HAP-1 (cell line): ENCODE data around the gene PSEN1.

Source experiments
- DNase-seq, 2 experiments: peaks; one replicate each; pipeline ENCODE4 v3.0.0-alpha.2; 2016 to 2020; ENCODE audit warnings: low spot score in 2 of 2
- H3K27me3 ChIP-seq: fragments of 250-450 bp; sonication (Bioruptor Pico); 2 replicates; pipeline ENCODE4 v1.5.1; 2020; ENCODE audit warnings: low read depth, mild to moderate bottlenecking, moderate library complexity
- H3K36me3 ChIP-seq: fragments of 250-450 bp; sonication (Bioruptor Pico); replicated peaks from 2 replicates; pipeline ENCODE4 v1.5.1; 2020; ENCODE audit warnings: mild to moderate bottlenecking
- H3K4me1 ChIP-seq: fragments of 250-450 bp; sonication (Bioruptor Pico); 2 replicates; pipeline ENCODE4 v1.5.1; 2020; ENCODE audit warnings: mild to moderate bottlenecking
- H3K4me3 ChIP-seq: fragments of 250-450 bp; sonication (Bioruptor Pico); 2 replicates; pipeline ENCODE4 v1.5.1; 2020; ENCODE audit warnings: mild to moderate bottlenecking, moderate library complexity
- H3K9me3 ChIP-seq: fragments of 250-450 bp; sonication (Bioruptor Pico); 2 replicates; pipeline ENCODE4 v1.5.1; 2020; ENCODE audit warnings: mild to moderate bottlenecking, moderate library complexity
- in situ Hi-C: fragments of 300-500 bp; cut with MboI; formaldehyde crosslinking; loops from 3 replicates; pipeline ENCODE4 v1.14.3; 2020; ENCODE audit warnings: low sequenced_read_pairs, inconsistent platforms, mixed read lengths

PSEN1 gene

DNA sequence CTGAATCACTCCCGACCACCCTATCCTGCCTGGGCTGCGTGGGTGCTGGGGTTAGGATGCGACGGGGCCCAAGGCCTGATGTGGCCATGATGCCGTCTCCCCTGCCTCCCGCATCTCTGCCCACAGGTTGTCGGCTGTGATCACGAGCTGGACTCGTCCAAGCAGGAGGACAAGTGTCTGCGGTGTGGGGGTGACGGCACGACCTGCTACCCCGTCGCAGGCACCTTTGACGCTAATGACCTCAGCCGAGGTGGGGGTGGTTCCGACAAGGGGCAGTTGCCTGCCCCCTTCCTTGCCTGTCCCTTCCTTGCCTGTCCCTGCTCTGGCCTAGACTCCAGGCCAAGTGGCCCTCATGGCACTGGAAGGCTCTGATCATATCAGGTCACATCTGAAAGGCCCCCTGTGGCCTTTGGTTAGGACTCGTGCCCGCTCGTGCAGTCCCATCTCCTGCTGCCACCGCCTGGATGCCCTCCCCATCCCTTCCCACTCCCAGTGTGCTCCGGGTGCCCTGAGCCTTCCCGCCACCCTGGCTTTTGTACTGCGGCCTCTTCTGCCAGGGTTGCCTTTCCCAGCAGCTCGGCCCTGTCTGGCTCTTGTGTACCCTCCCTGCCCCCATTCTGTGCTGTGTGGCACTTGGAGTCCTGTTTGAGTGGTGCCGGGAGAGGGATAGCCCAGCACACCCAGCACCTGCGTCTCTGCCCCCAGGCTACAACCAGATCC lies 114.6 kb downstream of the PSEN1 start:
- no peak overlapping the region for H3K4me3 ChIP-seq
- DNase-seq: no peak
- in situ Hi-C loops: no loop called here

DNA sequence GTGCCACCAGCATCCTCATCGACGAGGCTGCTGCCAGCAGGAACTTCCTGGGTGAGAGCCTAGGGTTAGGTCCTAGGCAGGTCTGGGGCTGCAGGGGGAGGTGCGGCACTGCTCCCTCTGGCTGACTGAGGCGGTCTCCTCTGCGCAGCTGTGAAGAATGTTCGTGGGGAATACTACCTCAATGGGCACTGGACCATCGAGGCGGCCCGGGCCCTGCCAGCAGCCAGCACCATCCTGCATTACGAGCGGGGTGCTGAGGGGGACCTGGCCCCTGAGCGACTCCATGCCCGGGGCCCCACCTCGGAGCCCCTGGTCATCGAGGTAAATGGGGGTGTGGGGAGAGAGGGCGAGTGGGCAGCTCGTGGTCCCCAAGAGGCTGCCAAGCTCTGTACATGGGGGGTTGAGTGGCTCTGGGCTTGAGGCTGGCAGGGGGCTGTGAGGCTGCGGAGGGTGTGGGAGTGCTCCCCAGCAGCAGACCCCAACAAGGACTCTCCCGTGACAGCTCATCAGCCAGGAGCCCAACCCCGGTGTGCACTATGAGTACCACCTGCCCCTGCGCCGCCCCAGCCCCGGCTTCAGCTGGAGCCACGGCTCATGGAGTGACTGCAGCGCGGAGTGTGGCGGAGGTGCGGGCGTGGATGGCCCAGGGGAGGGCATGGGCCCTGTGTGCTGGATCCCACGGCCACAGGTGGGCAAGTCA lies 115.4 kb downstream of the PSEN1 start:
- no peaks in the 10 kb centered on the region for H3K9me3 ChIP-seq
- H3K27me3 ChIP-seq: no peaks in the 10 kb centered on the region
- H3K4me3 ChIP-seq: no peak overlapping the region
- no peak for DNase-seq
- no peaks in the 10 kb centered on the region for H3K4me1 ChIP-seq
- no peaks in the 10 kb centered on the region; the same call in 1 of the 2 replicates for H3K36me3 ChIP-seq
- in situ Hi-C loops: no loop called here

More for the DNA sequence above, 114.6 kb downstream of the PSEN1 start:
- Histone ChIP-seq H3K4me1 (no peaks in the 10 kb centered on the region), H3K27me3 (no peaks in the 10 kb centered on the region), H3K9me3 (no peaks in the 10 kb centered on the region), H3K36me3 (no peaks in the 10 kb centered on the region; the same call in 1 of the 2 replicates)

DNA sequence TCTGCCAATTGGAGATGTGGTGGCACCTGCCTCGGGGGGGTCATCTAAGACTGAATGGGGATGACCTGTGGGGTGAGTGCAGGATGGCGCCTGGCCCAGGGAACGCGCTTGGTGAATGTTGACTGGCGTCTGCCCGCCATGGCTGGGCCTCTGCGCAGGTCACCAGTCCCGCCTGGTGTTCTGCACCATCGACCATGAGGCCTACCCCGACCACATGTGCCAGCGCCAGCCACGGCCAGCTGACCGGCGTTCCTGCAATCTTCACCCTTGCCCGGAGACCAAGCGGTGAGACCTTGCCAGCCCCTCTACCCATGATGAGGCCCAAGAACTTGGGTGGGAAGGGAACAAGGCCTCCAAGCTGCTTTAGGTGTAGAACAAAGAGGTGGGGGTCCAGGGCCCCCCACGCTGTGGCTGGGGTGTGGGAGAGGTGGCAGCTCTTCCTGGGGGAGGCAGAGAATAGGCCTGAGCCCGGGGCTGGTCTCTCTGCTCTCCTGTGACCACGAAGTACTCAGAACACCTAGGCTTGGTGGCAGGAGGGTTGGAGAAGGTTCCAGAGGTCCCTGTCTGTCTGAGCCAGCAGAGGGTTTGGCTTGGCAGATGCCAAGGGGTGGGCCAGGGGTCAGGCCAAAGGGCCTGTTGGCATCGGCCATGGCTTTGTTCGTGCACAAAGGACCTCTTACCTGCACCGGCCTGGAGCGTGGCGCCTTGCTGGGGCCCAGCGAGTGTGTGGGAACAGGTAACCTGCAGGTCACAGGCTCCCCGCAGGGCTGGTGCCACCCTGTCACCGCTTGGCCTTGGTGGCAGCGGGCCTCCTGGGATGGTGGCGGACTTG lies 116.4 kb downstream of the PSEN1 start:
- Histone ChIP-seq H3K4me1 (no peaks in the 10 kb centered on the region), H3K36me3 (no peaks in the 10 kb centered on the region; the same call in 1 of the 2 replicates), H3K9me3 (no peaks in the 10 kb centered on the region), H3K4me3 (no peak overlapping the region), H3K27me3 (no peaks in the 10 kb centered on the region)
- no peak for DNase-seq
- in situ Hi-C loops: no loop called here

DNA sequence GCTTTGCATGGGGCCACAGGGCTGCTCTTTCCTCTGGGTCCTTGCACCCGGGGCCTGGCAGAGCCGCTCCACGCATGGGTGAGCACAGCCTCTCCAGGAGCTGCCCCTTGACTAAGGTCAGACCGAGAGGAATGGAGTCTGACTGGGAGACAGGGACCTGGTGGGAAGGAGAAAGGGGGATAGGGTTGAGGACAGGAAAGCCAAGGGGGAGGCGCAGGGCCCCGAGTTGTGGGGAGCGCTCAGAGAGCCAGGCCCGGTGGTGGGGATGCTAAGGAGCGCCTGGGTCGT lies 117.0 kb downstream of the PSEN1 start:
- Histone ChIP-seq H3K4me1 (no peaks in the 10 kb centered on the region), H3K36me3 (no peaks in the 10 kb centered on the region; the same call in 1 of the 2 replicates), H3K9me3 (no peaks in the 10 kb centered on the region), H3K4me3 (no peak overlapping the region), H3K27me3 (no peaks in the 10 kb centered on the region)
- in situ Hi-C loops: no loop called here
- DNase-seq: no peak

- H3K36me3 ChIP-seq: no peaks in the 10 kb centered on the region; the same call in 1 of the 2 replicates
- no peaks in the 10 kb centered on the region for H3K4me1 ChIP-seq
- DNase-seq: no peak
- in situ Hi-C loops: no loop called here
- no peaks in the 10 kb centered on the region for H3K9me3 ChIP-seq
- H3K27me3 ChIP-seq: no peaks in the 10 kb centered on the region
- no peak overlapping the region for H3K4me3 ChIP-seq
Measured at GRCh38 chr14:73253721-73254120, 117.4 kb downstream of the PSEN1 start.

DNA sequence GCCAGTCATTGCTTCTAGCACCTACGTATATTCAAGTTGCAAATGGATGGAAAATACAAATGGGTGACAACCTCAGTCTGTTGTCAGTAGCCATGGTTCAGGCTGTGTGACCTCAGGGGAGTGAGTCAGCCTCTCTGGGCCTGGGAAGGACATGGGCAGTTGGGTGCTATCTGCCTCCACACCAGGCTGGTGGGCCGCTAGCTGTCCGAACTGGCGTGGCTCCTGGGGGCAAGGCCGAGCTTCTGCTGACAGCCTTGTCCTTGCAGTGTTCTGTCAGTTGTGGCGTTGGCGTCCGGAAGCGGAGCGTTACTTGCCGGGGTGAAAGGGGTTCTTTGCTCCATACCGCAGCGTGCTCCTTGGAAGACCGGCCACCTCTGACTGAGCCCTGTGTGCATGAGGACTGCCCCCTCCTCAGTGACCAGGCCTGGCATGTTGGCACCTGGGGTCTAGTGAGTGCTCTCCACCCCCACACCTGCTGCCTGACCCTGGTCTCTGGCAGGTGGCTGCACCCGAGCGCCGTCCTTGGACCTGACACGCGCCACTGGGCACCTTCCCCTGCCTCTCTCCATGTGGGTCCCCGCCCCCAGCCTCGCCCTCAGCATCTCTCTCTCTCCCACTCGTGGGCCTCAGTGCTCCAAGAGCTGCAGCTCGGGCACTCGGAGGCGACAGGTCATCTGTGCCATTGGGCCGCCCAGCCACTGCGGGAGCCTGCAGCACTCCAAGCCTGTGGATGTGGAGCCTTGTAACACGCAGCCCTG lies 118.1 kb downstream of the PSEN1 start:
- H3K4me1 ChIP-seq: no peaks in the 10 kb centered on the region
- no peaks in the 10 kb centered on the region for H3K9me3 ChIP-seq
- DNase-seq: no peak
- H3K36me3 ChIP-seq: no peaks in the 10 kb centered on the region; the same call in 1 of the 2 replicates
- in situ Hi-C loops: no loop called here
- H3K4me3 ChIP-seq: no peak overlapping the region
- H3K27me3 ChIP-seq: no peaks in the 10 kb centered on the region

DNA sequence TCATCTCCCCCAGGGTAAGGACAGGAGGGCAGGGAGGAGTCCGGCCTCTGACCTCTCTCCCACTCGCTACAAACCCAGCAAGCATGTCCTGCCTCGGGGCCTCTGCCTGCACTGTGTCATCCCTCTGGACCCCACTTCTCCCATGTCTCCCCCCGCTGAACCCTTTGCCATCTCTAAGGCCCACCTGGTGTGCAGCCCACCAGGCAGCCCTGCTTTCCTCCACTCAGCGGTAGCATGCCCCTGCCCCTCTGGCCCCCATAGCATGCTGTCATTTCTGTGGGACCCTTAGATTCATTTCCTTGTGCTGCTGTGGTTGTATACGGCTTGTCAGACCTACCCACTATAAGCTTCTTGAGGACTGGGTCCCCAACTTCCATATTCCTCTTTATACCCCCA lies 118.7 kb downstream of the PSEN1 start:
- Histone ChIP-seq H3K27me3 (no peaks in the 10 kb centered on the region), H3K4me3 (no peak overlapping the region), H3K9me3 (no peaks in the 10 kb centered on the region), H3K4me1 (no peaks in the 10 kb centered on the region), H3K36me3 (no peaks in the 10 kb centered on the region; the same call in 1 of the 2 replicates)
- in situ Hi-C loops: no loop called here
- DNase-seq: no peak

- Histone ChIP-seq H3K9me3 (no peaks in the 10 kb centered on the region), H3K36me3 (no peaks in the 10 kb centered on the region; the same call in 1 of the 2 replicates)
- in situ Hi-C loops: no loop called here
Measured at GRCh38 chr14:73255693-73256225, 119.5 kb downstream of the PSEN1 start.

GRCh38 chr14:73258076-73258475 lies 121.8 kb downstream of the PSEN1 start:
- Histone ChIP-seq H3K9me3 (no peaks in the 10 kb centered on the region), H3K27me3 (no peaks in the 10 kb centered on the region), H3K4me1 (no peaks in the 10 kb centered on the region), H3K36me3 (no peaks in the 10 kb centered on the region), H3K4me3 (no peak overlapping the region)
- DNase-seq: no peak
- in situ Hi-C loops: no loop called here

More at GRCh38 chr14:73255693-73256225, 119.5 kb downstream of the PSEN1 start:
- H3K4me1 ChIP-seq: no peaks in the 10 kb centered on the region
- no peak overlapping the region for H3K4me3 ChIP-seq
- DNase-seq: no peak
- no peaks in the 10 kb centered on the region for H3K27me3 ChIP-seq

- Histone ChIP-seq H3K4me3 (no peak overlapping the region), H3K27me3 (no peaks in the 10 kb centered on the region), H3K4me1 (no peaks in the 10 kb centered on the region), H3K36me3 (peaks cover under 1% of the 10 kb centered on the region), H3K9me3 (no peaks in the 10 kb centered on the region)
- DNase-seq: no peak
- in situ Hi-C loops: no loop called here
Measured at GRCh38 chr14:73258845-73259611, 122.7 kb downstream of the PSEN1 start.

DNA sequence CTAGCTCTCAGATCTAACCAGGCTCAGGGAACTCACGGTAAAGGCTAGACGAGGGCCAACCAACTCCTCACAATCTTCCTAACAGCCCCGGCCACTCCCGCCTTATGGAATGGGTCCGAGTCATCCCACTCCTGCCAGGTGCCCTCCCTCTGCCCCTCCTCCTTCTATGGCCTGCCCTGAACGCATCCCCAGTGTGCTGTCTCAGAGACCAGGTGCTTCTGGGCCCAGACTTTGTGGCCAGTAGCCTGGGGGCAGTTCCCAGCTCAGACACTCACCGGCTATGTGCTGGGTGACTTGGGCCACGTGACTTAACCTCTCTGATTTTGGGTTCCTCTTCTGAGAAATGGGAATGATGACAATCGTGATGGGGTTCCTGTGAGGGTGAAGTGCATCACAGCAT lies 123.5 kb downstream of the PSEN1 start:
- no peaks in the 10 kb centered on the region for H3K4me1 ChIP-seq
- no peaks in the 10 kb centered on the region for H3K9me3 ChIP-seq
- in situ Hi-C loops: no loop called here
- DNase-seq: no peak
- H3K36me3 ChIP-seq: peaks cover 6% of the 10 kb centered on the region
- no peaks in the 10 kb centered on the region for H3K27me3 ChIP-seq
- H3K4me3 ChIP-seq: no peak overlapping the region

DNA sequence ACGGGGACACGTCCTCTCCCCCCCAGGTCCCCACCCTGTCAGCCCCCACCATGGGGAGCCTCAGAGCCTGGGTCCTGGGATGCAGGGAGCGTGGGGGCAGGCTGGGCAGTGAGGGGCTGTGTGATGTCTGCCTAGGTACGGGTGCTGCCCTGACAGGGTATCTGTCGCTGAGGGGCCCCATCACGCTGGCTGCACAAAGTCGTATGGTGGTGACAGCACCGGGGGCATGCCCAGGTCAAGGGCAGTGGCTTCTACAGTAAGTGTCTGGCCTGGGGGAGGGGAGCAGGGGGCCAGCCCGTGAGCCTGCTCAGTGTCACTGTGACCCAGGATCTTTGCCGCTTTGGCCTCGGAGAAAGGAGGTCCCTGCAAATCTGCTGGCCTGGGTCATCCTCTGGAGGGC lies 124.3 kb downstream of the PSEN1 start:
- no peaks in the 10 kb centered on the region for H3K27me3 ChIP-seq
- no peak overlapping the region for H3K4me3 ChIP-seq
- in situ Hi-C loops: no loop called here
- DNase-seq: no peak
- H3K9me3 ChIP-seq: no peaks in the 10 kb centered on the region
- H3K4me1 ChIP-seq: no peaks in the 10 kb centered on the region
- H3K36me3 ChIP-seq: peaks cover 6% of the 10 kb centered on the region

- in situ Hi-C loops: no loop called here
Measured at GRCh38 chr14:73261075-73261474, 124.8 kb downstream of the PSEN1 start.

More at GRCh38 chr14:73261075-73261474, 124.8 kb downstream of the PSEN1 start:
- peaks cover 6% of the 10 kb centered on the region for H3K36me3 ChIP-seq
- no peak overlapping the region for H3K4me3 ChIP-seq
- no peaks in the 10 kb centered on the region for H3K4me1 ChIP-seq
- H3K27me3 ChIP-seq: no peaks in the 10 kb centered on the region
- H3K9me3 ChIP-seq: no peaks in the 10 kb centered on the region
- DNase-seq: no peak
